Epidermal melanocyte (primary cell): ENCODE measurements around the gene DCHS1.

Experiments used
- DNase-seq: peaks from one replicate; pipeline ENCODE4 v3.0.0; 2011; ENCODE audit warnings: low spot score; ENCODE audit not compliant: insufficient read length

Gene DCHS1

DNA sequence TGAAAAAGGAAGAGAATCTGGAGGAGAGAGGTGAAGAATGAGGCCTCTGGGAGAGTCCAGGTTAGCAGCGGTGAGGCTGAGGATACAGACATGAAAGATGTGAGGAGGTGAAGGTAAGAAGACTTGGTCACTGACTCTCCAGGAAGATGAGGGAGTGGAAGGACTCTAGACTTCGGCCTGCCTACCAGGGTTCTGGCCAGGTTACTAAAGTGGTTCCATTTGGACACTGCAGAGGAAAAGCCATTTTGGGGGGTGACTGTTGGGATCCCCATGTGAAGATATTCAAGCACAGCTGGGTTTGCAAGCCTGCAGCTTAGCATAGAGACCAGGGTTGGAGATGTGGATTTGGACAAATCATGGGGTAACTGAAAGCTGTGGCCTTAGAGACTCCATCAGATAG lies 7.8 kb downstream of the DCHS1 start:
- DNase-seq: no peak

DNA sequence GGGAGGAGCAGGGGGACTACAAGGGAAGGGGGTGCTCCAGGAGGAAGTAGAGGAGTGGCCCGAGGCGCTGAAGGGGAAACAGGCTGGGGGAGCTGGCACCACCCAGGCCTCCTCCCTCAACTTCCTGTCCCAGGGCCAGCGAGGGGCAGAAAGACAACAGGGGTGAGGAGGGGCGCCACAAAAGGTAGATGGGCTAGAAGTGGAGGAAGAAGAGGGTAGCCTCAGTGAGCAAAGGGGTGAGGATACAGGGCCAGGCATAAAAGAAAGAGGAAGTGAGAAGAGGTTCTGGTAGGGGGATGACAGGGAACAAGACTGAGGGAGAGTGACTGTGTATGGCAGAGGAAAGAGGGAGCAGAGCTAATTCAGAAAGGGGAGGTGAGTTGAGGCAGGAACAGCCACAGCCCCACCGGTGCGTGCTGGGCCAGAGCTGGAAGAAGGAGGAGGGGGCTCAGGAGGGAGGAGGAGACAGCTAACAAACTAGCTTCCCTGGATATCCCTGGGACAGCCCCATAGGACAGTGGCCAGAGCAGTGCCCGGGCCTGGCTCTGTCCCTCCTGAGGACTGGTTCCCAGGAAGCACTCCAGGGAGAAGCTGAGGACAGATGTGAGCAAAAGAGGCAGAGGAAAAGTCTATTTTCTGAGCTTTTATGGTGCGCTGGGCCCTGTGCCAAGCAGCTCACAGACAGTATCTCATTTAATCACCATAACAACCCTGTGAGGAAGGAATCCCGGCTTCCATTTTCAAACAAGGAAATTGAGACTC lies 8.5 kb downstream of the DCHS1 start:
- DNase-seq: peak; percentile 19

DNA sequence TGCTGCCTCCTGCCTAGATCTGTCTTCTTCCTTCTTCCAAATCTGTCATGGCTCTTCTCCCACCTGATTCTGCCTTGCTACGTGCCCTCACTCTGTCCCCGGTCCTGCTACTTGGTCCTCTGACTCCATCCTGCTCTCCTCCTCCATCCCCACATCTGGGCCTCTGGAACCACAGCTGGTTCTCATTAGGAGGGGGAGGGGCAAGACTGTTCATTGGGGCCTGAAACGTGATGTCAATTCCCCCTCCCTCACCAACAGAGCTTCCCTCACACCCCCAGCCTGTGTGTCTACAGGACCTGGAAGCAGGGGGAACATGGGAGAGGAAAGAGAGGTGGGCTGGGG lies 9.1 kb downstream of the DCHS1 start:
- DNase-seq: peak; percentile 72

DNA sequence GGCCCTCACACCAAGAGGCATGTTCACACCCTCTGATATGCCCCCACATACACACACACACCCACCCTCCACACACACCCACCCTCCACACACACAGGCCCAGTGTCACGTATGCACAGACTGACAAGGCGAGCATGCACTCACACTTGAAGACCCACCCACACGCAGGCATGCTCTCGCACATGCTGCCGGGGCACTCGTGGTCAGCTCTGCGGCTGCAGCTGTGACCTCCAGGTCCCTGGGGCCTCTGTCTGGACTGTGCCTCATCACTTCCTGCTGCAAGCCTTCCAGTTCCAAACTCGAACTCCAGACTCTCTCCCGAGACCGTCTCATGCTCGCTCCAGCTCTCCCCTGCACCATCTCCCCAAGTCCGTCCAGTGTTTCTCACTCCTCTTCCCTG lies 9.5 kb downstream of the DCHS1 start:
- peak; percentile 18 for DNase-seq

DNA sequence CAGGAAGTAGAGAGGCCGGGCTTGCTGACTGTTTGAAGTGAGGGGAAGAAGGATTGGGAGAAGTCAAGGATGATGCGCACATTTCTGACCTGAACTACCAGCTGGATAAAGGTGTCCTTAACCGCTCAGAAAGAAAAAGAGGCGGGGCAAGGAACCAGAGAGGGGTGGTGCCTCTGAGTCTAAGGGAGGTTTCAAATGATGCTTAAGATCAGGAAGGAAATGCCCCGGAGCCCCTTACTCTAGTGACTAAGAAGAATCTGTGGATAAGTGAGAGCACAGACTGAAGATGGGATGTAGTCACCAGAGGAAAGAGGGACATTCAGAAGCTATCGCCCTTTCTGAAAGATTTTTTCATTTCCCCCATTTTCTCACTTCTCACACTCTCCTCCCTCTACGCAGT lies 12.7 kb downstream of the DCHS1 start:
- DNase-seq: no peak

DNA sequence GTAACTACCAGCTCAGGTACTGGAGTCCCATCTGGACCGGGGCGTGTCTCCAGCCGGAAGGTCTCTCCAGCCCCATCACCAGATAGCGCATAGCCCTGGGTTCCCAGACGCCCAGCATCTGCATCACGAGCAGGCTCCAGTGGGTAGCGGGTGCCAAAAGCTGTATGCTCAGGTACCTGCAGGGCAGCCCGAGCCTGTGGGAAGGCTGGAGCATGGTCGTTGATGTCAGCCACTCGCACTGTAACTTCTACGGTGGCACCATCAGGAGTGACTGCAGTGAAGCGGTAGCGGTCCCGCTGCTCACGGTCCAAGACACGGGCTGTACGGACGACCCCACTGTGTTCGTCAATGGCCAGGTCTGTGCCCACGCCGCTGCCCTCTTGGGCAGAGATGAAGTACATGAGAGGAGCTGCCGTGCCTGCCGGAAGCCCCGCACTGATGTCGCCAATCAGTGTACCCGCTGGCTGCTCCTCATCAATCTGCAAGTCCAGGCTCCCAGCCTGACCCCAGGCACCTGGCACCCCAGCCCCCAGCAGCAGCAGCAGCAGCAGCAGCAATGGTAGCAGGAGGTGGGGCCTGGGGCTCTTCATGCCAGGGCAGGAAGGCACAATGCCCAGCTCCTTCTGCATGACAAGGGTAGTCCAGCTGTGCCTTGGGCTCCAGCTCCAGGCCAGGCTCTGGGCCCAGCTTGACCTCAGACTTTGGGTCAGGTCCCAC lies 14.5 kb downstream of the DCHS1 start:
- no peak for DNase-seq

DNA sequence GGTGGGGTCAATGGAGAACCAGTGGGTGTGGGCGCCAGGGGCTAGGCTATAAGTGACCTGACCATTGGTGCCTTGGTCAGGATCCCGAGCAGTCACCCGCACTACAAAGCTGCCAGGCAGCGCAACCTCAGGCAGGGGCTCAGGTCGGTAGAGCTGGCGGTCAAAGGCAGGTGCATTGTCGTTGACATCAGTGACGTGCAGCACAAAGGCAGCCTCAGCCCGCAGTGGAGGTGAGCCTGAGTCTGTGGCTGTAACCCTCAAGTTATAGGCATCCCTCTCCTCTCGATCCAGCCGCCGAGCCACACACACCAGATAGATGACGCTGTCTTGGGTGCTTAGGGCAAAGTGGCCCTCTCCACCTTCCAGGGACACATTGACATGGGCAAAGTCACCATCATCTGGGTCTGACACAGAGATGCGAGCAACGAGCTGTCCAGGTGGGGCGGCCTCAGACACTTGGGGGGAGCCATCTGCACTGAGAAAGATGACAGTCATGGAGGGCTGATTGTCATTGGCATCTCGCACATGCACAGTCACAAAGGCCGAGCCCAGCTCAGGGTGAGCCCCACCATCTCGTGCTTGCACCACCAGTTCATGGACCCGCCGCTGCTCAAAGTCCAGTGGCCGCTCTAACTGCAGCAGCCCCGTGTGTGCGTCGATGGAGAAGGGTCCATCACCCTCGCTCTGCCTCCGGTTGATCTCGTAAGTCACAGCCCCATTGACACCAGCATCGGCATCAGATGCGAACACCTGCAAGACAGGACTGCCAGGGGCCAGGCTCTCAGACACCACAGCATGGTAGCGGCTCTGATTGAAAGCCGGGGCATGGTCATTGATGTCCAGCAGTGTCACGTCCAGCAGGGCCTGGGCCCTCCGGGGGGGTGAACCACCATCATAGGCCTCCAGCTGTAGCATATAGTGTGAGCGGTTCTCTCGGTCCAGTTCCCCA lies 15.3 kb downstream of the DCHS1 start:
- DNase-seq: no peak

DNA sequence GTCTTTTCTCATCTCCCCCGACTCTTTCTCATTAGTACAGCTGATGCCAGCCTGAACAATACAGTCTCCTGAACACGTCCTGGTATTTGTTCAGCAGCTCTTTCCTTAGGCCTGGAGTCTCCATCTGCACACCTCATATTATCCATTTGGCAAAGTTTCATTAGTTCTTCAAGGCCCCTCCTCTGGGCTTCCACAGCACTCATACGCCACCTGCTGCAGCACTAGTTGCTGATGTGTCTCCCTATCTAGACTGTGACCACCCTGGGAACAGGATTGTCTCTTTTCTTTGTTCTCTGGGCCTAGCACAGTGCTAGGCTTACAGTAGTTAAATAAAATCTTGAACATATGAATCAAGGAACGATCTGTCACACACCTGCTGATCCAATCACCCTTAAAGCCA lies 17.2 kb downstream of the DCHS1 start:
- no peak for DNase-seq

DNA sequence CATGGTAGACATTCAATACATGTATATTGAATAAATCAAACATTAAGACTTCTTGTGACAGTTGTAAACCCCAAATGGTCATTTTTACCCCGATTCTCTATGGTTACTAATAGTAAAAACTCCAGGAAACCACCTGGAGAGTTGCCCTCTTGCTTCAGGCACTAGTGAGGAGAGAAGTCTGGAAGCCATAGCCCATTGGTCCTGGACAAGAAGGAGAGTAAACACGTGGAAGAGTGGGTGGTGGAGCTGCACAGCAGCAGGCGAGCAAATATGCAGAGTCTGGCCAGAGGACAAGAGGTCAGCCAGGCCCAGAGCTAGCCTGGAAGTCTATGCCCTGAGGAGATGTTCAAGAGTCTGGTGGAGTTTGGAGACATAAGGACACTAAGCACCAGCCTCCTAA lies 17.7 kb downstream of the DCHS1 start:
- DNase-seq: no peak

DNA sequence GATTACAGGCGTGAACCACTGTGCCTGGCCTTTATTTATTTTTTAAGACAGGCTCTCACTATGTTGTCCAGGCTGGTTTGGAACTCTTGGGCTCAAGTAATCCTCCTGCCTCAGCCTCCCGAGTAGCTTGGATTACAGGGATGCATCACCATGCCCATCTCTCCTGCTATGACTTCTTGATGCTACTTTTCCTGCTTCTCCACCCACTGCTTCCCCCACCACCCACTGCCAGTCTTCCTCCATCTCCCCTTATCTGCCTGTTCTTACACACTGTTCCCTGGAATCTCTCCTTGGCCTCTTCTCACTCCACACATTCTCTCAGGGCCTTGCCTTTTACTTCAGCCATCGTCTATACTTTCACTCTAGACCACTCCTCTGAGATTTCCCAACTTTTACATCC lies 19.1 kb downstream of the DCHS1 start:
- DNase-seq: no peak

DNA sequence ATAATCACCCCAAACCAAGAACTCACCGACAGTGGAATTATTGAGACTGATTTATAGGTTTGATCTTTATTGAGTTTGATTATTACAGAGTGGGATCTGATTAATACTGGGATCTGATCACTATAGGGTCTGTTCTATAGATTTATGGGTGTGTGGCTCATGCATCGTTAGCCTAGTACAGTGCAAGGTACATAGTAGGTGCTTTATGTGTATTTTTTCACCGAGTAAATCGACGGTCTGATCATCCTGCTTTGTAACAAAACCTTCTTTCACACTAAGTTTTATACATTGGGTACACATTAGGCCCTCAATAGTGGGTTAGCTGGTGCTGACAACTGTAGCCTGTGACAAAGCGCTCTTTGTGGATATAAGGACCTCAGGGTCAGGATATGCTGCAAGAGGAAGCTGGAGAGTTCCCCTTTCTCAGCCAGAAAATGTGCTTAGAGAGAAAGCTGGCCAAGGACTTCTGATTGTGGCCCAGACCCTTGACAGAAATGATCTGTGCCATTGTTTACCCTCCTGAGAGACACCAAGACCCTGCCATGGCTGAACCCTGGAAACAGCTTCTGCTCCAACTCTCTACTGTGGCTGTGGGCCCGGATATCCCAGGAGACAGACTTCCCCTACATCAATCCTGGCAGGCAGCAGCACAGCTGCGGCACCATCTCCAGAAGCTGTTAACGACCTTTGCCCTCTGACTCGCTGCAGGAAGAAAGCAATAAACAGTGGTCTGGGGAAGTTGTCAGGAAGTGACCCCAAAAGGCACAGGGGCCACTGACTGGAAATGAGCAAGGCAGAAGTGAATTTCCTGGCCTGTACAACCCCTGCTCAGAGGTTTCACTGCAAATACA lies 20.3 kb downstream of the DCHS1 start:
- peak; percentile 92 for DNase-seq

DNA sequence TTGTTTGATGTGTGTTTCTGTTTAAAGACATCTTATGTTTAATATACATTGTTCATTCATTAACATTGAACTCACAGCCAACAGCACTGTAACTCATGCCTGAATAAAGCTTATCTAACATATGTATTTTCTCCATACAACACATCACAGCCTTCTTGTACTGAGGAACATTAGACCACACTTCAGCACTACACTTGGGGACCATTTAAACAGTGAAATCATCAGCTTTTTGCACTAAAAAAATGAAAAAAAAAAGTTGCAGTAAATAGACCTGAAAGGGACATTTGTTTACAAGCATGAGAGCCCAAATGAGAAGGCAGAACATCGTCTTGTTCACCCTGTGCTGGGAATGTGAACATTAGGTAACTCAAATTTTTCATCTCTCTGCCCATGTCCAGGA lies 21.1 kb downstream of the DCHS1 start:
- DNase-seq: no peak

DNA sequence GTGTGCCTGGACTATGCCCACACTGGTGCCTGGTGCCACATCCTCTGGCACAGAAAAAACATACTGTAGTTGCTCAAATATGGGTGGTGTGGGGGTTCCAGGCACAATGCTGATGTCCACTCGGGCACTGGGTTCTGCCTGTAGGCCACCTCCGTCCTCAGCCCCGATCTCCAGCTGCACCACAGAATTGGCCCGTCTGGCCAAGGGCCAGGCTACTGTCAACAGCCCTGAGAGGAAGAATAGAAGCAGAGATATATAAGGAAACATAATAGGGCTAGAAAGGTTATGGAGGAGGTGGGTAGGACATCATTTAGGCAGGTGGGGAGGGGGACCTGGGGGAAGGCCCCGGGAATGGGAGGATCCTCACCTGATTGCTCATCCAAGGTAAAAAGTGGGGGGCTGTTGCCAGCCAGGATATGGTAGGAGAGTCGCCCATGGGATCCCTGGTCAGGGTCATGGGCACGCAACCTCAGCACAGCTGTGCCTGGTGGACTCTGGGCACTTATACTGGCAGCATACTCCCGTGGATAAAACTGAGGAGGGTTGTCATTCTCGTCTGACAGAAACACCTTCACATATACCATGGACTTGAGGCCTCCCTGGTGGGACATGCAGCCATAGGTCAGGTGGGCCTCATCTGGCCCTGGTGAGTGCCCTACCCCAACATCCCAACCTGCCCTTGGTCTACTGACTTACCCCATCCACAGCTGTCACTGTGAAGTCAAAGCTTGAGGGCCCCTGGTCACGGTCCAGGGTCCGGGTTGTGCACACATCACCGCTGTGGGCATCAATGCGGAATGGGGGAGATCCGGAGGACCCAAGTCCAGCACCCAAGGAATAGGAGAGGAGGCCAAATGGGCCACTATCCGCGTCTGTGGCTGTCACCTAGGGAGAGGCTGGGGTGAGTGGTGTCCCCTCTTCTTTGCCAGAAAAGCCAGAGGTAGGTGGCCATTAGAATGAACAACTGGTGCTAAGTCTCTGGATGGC lies 21.9 kb downstream of the DCHS1 start:
- no peak for DNase-seq

DNA sequence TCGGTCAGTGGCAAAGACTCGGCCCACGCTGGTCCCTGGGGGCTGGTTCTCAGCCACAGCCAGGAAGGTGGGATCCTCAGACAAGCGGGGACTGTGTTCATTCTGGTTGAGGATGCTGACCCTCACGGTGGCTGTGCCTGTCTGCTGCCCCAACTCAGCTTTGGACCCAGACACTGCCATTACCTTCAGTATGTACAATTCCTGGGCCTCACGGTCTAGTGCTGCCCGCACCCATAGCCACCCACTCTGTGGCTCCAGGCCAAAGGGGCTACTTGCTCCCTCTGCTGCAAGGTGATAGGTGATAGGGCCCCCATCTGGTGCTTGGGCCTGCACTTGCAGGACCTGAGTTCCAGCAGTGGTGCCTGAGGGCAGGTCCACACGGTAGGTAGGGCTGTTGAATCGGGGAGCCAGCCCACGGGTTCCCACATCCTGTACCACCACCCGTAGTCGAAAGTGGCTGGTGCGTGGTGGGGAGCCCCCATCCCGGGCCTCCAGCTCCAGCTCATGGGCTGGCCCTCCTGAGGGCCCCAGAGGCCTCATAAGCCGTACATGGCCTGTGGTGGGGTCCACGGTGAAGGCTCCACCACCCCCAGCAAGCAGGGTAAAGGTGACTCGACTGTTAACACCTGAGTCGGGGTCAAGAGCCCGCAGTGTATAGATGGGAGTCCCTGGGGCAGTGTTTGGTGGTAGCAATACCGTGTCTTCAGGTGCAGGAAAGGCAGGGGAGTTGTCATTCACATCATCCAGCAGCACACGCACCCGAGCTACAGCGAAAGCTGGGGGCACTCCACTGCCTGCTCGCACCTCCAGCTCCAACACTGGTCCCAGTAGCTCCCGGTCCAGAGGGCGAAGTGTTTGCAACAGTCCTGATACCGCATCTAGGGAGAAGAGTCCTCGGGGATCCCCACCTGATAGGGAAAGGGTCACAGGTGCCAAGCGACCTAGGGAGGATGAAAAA lies 23.2 kb downstream of the DCHS1 start:
- DNase-seq: no peak

DNA sequence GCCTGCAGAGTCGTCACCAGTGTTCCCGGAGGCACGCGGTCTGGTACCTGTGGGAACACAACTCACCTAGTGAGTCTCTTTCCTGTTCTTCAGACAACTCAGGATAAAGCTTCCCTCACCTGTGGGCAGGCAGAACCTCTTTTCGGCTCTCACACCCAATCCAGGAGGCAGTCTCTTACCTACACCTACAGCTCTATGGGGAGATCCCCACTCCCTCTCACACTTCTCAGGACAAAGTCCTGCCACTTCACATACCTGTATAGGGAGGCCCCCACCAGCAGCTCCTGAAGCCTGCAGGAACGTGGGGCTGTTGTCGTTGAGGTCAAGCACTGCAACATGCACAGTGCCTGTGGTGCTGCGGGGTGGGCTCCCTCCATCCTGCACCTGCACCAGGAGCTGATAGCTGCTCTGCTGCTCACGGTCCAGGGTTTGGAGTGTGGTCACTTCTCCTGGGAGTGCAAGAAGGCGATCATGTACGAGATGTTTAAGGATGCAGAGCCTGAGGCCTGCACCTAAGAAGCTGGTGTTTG lies 24.2 kb downstream of the DCHS1 start:
- DNase-seq: no peak

DNA sequence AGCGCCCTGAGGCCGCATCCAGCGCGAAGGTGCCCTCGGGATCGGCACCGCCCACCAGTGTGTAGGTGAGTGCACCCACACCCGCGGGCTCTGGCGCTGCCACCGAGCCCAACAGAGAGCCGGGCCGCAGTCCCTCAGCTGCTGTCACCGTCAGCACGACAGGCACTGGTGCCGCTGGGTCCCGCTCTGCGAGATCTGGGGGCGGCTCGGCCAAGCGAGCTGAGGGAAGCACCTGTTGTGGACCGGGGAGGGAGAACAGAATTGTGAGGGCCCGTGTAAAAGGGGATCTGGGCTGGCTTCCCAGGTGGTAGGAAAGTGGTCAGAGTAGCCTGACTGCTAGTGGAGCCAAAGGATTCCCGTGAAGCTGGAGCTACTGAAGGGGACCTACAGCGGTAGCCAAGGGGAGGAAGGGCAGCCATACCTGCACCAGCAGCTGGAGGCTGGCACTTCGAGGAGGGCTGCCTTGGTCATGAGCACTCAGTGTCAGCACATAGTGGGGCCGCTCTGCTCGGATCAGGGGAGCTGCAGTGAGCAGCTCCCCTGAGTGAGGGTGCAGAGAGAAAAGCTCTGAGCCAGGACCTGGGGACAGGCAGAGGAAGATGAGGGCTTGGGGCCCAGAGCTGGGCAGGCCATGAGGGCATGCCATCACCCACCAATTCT lies 24.8 kb downstream of the DCHS1 start:
- DNase-seq: no peak

DNA sequence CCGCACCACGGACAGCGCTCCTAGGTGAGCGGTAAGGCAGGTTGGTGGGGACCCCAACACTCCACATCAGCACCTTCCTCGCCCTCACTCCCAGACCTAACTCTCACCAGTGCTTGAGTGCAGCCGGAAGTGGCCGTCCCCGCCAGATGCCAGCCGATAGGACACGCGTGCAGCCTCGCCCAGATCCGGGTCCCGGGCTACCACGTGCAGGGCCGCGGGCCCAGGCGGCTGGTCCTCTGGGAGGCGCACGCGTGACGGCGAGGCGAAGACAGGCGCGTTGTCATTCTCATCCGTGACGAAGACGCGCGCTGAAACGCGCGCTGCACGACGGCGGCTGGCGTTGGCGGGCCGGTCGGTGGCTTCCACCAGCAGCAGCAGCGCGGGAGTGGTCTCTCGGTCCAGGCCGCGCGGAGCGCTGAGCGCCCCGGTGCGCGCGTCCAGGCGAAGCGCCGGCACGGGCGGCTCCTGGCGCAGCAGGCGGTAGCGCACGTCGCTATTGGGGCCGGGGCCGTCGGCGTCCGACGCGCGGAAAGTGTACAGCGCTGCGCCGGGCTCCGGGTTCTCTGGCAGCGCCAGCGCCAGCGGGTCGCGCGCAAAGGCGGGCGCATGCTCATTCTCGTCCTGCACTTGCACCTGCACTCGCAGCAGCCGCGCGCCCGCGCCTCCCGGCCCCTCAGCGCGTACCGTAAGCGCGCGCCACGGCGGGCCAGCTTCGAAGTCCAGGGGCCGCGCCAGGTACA lies 25.5 kb downstream of the DCHS1 start:
- DNase-seq: no peak

DNA sequence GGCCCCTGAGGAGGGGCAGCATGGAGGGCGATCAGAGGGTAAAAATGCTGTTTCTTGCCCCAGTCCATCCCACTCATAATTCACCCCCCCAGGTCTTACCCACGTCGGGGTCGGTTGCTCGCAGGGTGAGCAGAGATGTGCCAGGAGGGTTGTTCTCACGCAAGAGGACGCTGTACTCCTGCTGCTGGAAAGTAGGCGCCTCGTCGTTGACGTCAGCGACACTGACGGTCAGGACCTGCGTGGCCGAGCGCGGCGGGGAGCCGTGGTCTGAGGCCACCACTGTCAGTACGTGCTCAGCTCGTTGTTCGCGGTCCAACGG lies 26.1 kb downstream of the DCHS1 start:
- no peak for DNase-seq
